Subcutaneous adipose tissue (tissue), 4 donors: ENCODE data around the gene NBEAL1. TPM values are rescaled to one million over a fixed set of nuclear protein-coding genes. Genes with fewer than 3 reads are reported as not detected.

ENCODE experiments used
- CTCF ChIP-seq: fragments of 450-650 bp; IDR thresholded peaks from one replicate; pipeline ENCODE4 v1.5.1; 2016; ENCODE audit warnings: low read depth, mild to moderate bottlenecking, control low read depth, antibody characterized with exemption, moderate library complexity
- total RNA-seq, 4 donors: library from RNA; depleted of rRNA; stranded (reverse); fragments of >200 nt; gene quantifications; one replicate each; pipeline ENCODE4 v1.1.0, GENCODE V29; 2016

NBEAL1 gene
- 10 to 100 TPM; 45.0 to 80.9 (median 54.3) TPM for total RNA-seq

GRCh38 chr2:203014456-203015199, at the start of gene NBEAL1:
NBEAL1 (plus strand) TSS chr2:203014875; CDS start chr2:203016385, 1,510 bp downstream.
- no peak for TF ChIP-seq CTCF

GRCh38 chr2:202965810-202966460, 48.7 kb upstream of the NBEAL1 start:
- TF ChIP-seq CTCF: no peak

- TF ChIP-seq CTCF: no peak
Measured at GRCh38 chr2:202976809-202977208, 37.9 kb upstream of the NBEAL1 start.

- no peak for TF ChIP-seq CTCF
Measured at GRCh38 chr2:202982779-202983491, 31.7 kb upstream of the NBEAL1 start.

- TF ChIP-seq CTCF: no peak
Measured at GRCh38 chr2:202989749-202990148, 24.9 kb upstream of the NBEAL1 start.

DNA sequence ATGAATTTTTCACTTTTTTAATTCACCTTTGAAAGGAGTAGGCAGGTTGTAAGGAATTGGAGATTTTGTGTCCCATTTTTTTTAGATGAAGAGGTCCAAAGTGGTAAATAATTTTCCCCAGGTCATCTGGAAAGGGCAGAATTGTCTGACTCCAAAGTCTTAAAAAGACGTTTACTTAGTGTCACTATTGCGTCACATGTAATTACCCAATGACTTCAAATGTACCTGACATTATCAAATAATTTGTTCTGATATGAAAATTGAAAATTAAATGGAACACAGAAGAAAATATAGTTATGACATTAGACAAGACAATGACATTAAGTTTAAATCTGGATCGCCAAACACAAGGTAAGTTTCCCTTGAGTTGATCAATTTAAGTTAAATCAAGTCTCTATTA, 24.2 kb upstream of the NBEAL1 start:
- TF ChIP-seq CTCF: no peak
